Measurements from ENCODE around the gene USP5. TPM values are rescaled to one million over a fixed set of nuclear protein-coding genes. Genes with fewer than 3 reads are reported as not detected.
"Not testable (repeated sequence)": the region's sequence is repeated elsewhere in the genome, so short reads cannot be mapped to it uniquely, and the experiment has no call there.

USP5 gene
- total RNA-seq, 2 donors from 2014 or later: 35.3 to 45.1 TPM

DNA sequence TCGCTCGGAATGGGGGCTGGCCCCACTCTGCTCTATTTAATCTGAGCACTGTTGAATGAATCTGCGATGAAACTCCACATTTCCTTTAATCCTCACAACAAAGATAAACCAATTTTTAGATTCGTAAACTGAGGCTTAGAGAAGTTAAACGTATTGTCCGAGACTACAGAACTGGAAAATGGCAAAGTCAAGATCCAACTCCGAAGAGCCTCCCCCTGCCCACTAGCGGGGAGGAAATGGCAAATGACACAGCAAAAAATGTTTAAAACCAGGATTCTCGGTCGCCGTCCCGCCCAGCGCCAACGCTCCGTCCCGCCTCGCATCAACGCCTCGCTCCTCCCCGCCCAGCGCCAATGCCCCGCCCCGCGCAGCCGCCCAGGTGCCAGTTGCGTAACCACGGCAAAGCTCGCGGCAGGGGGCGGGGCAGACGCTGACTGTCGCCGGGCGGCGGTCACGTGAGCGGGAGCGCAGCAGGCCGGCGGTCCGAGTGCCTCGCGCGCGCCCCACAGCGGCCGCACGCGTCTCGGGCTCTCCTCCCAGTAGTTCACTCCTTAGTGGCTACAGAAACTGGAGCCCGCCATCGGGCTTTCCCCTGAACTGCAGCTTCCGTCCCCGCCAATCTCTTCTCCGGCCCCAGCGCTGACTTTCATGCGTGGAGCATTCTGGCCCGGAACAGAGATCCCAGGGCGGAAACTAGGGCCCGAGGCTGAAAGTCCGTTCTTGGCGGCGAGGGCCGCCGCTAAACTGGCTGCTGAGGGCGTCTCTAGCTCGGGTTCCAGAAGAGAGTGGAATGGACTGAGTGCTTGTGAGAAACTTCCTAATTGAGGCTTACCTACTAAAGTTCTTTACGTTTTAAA, 39.1 kb downstream of the USP5 start:
- H3K9me3 ChIP-seq: no peaks in the 10 kb centered on the region

DNA sequence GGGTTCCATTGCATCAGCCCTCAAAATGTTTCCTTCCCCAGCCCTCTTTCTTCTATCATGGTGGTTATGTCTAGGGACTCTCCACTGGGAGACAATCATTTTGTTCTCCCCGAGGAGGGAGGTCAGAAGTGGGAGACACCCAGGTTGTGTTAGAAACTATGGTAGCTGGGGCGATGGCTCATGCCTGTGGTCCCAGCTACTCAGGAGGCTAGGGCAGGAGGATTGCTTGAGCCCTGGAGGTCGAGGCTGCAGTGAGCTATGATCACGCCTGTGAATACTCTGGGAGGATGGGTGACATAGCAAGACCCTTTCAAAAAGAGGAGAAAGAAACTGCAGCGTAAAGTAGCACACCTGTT, 39.7 kb downstream of the USP5 start:
- peak overlapping the region; percentile 38 to 61 for H3K4me3 ChIP-seq
- H3K27me3 ChIP-seq: no peaks in the 10 kb centered on the region
- no peaks in the 10 kb centered on the region for H3K9me3 ChIP-seq
- TF ChIP-seq, protein P1, sequence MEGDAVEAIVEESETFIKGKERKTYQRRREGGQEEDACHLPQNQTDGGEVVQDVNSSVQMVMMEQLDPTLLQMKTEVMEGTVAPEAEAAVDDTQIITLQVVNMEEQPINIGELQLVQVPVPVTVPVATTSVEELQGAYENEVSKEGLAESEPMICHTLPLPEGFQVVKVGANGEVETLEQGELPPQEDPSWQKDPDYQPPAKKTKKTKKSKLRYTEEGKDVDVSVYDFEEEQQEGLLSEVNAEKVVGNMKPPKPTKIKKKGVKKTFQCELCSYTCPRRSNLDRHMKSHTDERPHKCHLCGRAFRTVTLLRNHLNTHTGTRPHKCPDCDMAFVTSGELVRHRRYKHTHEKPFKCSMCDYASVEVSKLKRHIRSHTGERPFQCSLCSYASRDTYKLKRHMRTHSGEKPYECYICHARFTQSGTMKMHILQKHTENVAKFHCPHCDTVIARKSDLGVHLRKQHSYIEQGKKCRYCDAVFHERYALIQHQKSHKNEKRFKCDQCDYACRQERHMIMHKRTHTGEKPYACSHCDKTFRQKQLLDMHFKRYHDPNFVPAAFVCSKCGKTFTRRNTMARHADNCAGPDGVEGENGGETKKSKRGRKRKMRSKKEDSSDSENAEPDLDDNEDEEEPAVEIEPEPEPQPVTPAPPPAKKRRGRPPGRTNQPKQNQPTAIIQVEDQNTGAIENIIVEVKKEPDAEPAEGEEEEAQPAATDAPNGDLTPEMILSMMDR (IDR thresholded peaks at IDR 0.05): no peak
- no peak for DNase-seq (ENCODE audit: low spot score)
- peaks cover 0 to 8% of the 10 kb centered on the region in 2 donors for H3K4me1 ChIP-seq
- no peaks in the 10 kb centered on the region for H3K36me3 ChIP-seq
- H3K27ac ChIP-seq: peak overlapping the region; percentile 88 to 90

More for the DNA sequence above, 39.1 kb downstream of the USP5 start:
- peaks cover 0 to 8% of the 10 kb centered on the region in 2 donors for H3K4me1 ChIP-seq
- H3K27ac ChIP-seq: peak overlapping the region; percentile 88 to 90
- peak; percentile 97 for DNase-seq (ENCODE audit: low spot score)
- TF ChIP-seq, protein P1 (IDR thresholded peaks at IDR 0.05): peak; percentile 92 to 97
- no peaks in the 10 kb centered on the region for H3K36me3 ChIP-seq
- peak overlapping the region; percentile 38 to 61 for H3K4me3 ChIP-seq
- H3K27me3 ChIP-seq: no peaks in the 10 kb centered on the region

DNA sequence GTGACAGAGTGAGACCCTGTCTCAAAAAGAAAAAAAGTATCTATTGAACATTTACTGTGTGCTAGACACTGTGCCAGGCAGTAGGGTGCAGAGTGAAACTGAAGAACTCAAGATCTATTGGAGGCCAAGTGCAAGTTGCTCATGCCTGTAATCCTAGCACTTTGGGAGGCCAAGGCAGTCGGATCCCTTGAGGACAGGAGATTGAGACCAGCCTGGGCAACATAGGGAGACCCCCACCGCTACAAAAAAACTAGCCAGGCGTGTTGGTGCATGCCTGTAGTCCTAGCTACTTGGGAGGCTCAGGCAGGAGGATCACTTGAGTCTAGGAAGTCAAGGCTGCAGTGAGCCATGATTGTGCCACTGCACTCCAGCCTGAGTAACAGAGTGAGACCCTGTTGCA, 40.7 kb downstream of the USP5 start:
- H3K27me3 ChIP-seq; DNase-seq (ENCODE audit: low spot score): not testable (repeated sequence)

DNA sequence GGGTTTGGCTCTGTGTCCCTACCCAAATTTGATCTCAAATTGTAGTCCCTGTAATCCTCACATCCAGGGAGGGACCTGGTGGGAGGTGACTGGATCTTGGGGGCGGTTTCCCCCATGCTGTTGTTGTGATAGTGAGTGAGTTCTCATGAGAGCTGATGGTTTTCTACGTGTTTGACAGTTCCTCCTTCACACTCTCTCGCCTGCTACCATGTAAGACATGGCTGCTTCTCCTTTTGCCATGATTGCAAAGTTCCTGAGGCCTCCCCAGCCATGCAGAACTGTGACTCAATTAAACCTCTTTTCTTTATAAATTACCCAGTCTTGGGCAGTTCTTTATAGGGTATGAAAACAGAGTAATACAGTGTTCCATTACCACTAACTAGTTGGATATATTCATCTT, 42.4 kb downstream of the USP5 start:
- TF ChIP-seq, protein P1 (IDR thresholded peaks at IDR 0.05): no peak
- no peaks in the 10 kb centered on the region for H3K27me3 ChIP-seq
- no peak overlapping the region for H3K27ac ChIP-seq
- H3K9me3 ChIP-seq: no peaks in the 10 kb centered on the region
- no peak for DNase-seq (ENCODE audit: low spot score)
- H3K4me3 ChIP-seq: no peak overlapping the region
- no peaks in the 10 kb centered on the region for H3K36me3 ChIP-seq
- peaks cover 0 to 8% of the 10 kb centered on the region in 2 donors for H3K4me1 ChIP-seq

More for the DNA sequence above, 40.7 kb downstream of the USP5 start:
- H3K36me3 ChIP-seq, H3K4me1 ChIP-seq, H3K27ac ChIP-seq, H3K4me3 ChIP-seq, H3K9me3 ChIP-seq: not testable (repeated sequence)

DNA sequence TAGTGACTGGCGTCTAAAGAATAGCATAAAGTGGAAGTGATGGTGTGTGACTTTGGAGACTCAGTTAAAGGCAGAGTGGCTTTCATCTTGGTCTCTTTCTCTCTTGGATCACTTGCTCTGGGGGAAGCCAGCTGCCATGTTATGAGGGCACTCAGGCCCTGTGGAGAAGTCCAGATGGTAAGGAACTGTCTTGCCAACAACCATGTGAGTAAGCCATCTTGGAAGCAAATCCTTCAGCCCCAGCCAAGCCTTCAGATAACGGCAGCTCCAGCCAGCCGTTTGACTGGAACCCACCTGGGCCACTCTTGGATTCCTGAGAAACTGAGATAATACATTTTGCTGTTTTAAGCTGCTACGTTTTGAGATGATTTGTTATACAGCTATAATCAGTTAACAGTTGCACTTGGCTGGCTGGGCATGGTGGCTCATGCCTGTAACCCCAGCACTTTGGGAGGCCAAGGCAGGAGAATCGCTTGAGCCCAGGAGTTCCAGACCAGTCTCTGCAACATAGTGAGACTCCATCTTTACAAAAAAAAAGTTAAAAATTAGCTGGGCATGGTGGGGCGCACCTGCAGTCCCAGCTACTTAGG, 45.0 kb downstream of the USP5 start:
- no peak for DNase-seq (ENCODE audit: low spot score)
- Histone ChIP-seq H3K4me3 (no peak overlapping the region), H3K27ac (no peak overlapping the region), H3K9me3 (no peaks in the 10 kb centered on the region), H3K27me3 (no peaks in the 10 kb centered on the region), H3K36me3 (no peaks in the 10 kb centered on the region), H3K4me1 (no peaks in the 10 kb centered on the region)
- TF ChIP-seq, protein P1 (IDR thresholded peaks at IDR 0.05): no peak

DNA sequence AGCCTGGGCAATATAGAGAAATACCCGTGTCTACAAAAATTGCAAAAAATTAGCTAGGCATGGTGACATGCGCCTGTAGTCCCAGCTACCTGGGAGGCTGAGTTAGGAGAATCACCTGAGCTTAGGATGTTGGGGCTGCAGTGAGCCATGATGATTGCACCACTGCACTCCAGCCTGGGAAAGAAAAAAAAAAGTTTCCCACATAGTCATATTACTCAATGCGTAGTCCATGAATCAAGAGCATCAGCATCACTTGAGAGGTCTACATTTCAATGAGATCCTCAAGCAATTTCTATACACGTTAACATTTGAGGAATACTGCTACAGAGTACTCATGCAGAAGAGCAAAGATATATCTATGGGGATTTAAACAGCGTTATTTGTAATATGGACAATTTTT, 47.5 kb downstream of the USP5 start:
- peaks cover 0 to 3% of the 10 kb centered on the region in 2 donors for H3K4me1 ChIP-seq
- TF ChIP-seq, protein P1 (IDR thresholded peaks at IDR 0.05): no peak
- no peak overlapping the region for H3K27ac ChIP-seq
- H3K4me3 ChIP-seq: no peak overlapping the region
- no peak for DNase-seq (ENCODE audit: low spot score)
- no peaks in the 10 kb centered on the region for H3K27me3 ChIP-seq
- H3K36me3 ChIP-seq: no peaks in the 10 kb centered on the region
- no peaks in the 10 kb centered on the region for H3K9me3 ChIP-seq

All from right atrium auricular region (tissue), 2 donors.